HL-60 (cell line): ENCODE results near the gene PTPRN2.

Source experiments
- DNase-seq, 2 experiments: peaks; one replicate each; pipeline ENCODE4 v3.0.0-alpha.2; 2010 to 2020; ENCODE audit warnings: low read depth in 1 of 2, low spot score in 1 of 2
- H3K27ac ChIP-seq: fragments of 250-450 bp; sonication (Bioruptor Pico); replicated peaks from 2 replicates; pipeline ENCODE4 v1.5.1; 2020; ENCODE audit warnings: mild to moderate bottlenecking, moderate library complexity
- H3K27me3 ChIP-seq: fragments of 250-450 bp; sonication (Bioruptor Pico); 2 replicates; pipeline ENCODE4 v1.5.1; 2021; ENCODE audit warnings: mild to moderate bottlenecking, moderate library complexity; ENCODE audit not compliant: insufficient read depth, poor library complexity, severe bottlenecking
- H3K4me3 ChIP-seq: replicated peaks from 2 replicates; pipeline ENCODE4 v1.5.1; 2011; ENCODE audit warnings: mild to moderate bottlenecking, control low read depth, low read length; ENCODE audit not compliant: insufficient read depth
- CTCF ChIP-seq: IDR thresholded peaks from one replicate; pipeline ENCODE4 v1.5.1; 2011; ENCODE audit warnings: low read length, control low read depth, inconsistent platforms; ENCODE audit not compliant: insufficient read depth
- GABPA ChIP-seq: IDR thresholded peaks from 2 replicates; pipeline ENCODE4 v1.6.1; 2012; ENCODE audit warnings: low read depth
- POLR2AphosphoS5 ChIP-seq: IDR thresholded peaks from 2 replicates; pipeline ENCODE4 v1.6.1; 2012; ENCODE audit warnings: low read depth
- REST ChIP-seq: IDR thresholded peaks from 2 replicates; pipeline ENCODE4 v1.6.1; 2012; ENCODE audit warnings: low read depth; ENCODE audit not compliant: insufficient replicate concordance
- SPI1 ChIP-seq: IDR thresholded peaks from 2 replicates; pipeline ENCODE4 v1.6.1; 2012; ENCODE audit warnings: low read depth, mild to moderate bottlenecking, borderline replicate concordance

PTPRN2 gene

GRCh38 chr7:158400601-158401225 lies 186.9 kb downstream of the PTPRN2 start:
- Histone ChIP-seq H3K27me3 (no peaks in the 10 kb centered on the region), H3K4me3 (no peak overlapping the region), H3K27ac (no peak overlapping the region)
- TF ChIP-seq CTCF (no peak), POLR2AphosphoS5 (no peak), REST (no peak), GABPA (no peak), SPI1 (no peak)
- DNase-seq: no peak

- no peak for DNase-seq
- Histone ChIP-seq H3K27ac (no peak overlapping the region), H3K4me3 (no peak overlapping the region), H3K27me3 (no peaks in the 10 kb centered on the region)
- TF ChIP-seq POLR2AphosphoS5: no peak
- no peak for TF ChIP-seq REST
- no peak for TF ChIP-seq SPI1
Measured at GRCh38 chr7:158399762-158400161, 187.9 kb downstream of the PTPRN2 start.

GRCh38 chr7:158398750-158399149 lies 188.9 kb downstream of the PTPRN2 start:
- Histone ChIP-seq H3K27ac (no peak overlapping the region), H3K4me3 (no peak overlapping the region), H3K27me3 (no peaks in the 10 kb centered on the region)
- no peak for TF ChIP-seq CTCF
- no peak for TF ChIP-seq POLR2AphosphoS5
- no peak for TF ChIP-seq SPI1
- TF ChIP-seq GABPA: no peak
- TF ChIP-seq REST: no peak
- no peak for DNase-seq
